NCI-H2107 treated with DMSO at 0.1 percent for 48 hours (cell line): Measurements from ENCODE around the gene AKT3.
"Not testable (repeated sequence)": the region's sequence is repeated elsewhere in the genome, so short reads cannot be mapped to it uniquely, and the experiment has no call there.

Experiments used
- DNase-seq: peaks from one replicate; lab custom pipeline; 2025; ENCODE audit not compliant: unreplicated experiment; lab: John Stamatoyannopoulos, UW

The AKT3 gene

DNA sequence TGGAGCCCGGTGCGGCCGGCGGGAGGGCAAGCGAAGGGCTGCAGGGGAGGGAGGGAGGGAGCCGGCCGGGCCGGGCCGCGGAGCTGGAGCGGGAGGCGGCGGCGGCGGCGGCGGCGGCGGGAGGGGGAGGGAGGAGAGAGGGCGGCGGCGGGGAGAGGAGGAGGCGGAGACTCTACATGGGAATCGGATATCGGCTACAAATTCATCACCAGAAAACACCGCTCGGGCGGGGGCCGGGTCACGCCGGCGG, at the start of gene AKT3:
Gene AKT3 (minus strand): TSS at position 42 of the 250 bp plus-strand sequence. CDS start 7,073 bp downstream, outside the sequence.
- peak; percentile 94 for DNase-seq

DNA sequence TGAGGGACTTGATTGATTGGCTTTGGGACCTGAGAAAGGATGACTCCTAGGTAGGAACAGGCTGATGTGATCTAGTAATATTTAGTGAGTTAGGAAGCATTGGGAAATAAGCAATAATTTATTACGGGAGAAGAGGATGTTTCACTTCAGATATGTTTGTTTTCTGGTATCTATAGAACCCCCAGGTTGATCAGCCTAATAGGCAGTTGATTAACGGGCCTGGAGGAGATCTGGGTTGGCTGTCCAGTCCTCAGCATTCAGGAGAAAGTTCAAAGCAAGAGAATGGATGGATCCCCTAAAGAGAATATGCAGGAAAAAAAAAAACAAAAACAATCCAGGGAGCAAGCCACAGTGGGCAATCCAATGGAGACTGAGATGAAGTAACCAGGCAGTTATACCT, 48.2 kb upstream of the AKT3 start:
- no peak for DNase-seq

DNA sequence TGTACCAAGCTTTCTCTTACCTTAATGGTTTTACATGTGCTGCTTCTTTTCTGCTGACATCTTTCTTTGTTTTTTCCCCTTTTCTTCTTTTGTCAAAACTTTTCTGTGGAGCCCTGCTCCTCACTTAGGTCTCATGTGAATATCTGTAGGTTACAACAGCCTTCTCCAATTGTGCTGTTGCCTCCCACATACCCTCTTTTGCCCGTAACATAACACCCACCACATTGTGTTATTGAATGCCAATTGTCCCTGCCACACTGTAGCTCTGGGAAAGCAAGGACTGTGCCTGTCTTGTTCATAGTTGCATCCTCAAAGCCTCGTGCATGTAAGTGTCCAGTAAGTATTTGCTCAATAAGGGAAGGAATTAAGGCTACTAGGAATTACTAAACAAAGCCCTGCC, 46.3 kb upstream of the AKT3 start:
- DNase-seq, result peak; percentile 7

DNA sequence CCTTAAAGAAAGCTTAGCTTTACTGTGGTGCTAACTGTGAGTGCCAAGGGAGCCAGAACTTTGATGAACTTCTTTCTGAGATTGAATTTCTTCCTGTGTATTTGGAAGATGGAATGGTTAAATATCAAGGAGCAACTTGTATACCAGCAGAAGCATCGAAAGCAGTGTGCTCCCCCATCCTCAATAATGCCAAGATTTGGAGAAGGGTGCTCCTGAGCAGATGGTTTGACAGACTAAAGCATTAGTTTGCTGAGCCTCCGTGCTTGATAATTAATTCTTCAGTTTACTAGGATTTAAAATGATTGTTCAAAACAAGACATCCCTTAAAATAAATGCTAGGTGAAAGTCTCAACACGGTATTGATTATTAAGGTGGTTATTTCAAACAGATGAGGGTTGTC, 42.4 kb upstream of the AKT3 start:
- no peak for DNase-seq

DNA sequence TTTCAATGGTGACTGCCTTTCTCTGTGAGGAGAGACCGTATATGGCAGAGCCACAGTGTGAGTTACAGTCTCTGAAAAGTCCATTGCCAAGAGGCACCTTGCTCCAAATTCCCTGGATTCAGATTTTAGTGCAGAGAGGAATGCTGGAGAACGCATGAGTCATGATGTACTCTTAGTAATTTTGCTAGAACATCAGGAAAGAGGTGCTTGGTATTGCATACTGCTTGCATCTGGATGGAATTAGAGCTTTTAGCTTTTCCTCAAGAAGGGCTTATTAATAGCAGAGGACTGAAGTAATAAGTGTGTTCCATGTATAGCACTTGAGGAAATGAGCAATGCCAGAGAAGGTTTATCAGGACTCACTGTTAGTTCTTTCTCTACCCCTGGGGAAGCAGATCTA, 40.5 kb upstream of the AKT3 start:
- DNase-seq, result no peak

DNA sequence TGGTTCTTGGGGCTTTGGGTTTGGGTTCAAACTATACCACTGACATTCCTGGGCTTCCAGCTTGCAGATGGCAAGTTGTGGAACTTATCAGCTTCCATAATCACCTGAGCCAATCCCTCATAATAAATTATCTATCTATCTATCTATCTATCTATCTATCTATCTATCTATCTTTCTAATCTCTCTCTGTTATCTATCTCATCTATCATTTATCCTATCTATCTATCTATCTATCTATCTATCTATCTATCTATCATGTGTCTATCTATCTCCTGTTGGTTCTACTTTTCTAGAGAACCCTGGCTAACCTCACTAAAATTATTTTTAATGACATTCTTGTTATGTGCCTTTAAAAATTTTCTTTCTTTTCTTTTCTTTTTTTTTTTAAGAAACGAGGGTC, 35.8 kb upstream of the AKT3 start:
- no peak for DNase-seq

DNA sequence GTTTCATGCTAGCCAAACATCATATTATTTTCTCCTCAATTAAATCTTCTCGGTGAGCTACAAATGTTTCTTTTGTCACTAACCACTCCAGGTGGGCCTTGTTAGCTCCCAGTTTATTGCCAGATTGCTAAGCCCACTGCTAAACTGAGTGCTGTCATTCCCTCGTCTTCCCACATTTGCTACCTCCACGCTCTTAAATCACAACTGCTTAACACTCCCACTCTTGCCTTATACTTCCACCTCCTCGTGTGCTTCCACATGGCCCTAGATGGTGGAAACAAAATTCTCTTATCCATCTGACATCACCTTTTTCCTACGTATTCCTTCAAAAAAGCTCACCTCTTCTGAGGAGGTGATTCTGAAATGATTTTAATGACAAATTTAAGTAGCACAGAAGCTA, 34.6 kb upstream of the AKT3 start:
- no peak for DNase-seq

DNA sequence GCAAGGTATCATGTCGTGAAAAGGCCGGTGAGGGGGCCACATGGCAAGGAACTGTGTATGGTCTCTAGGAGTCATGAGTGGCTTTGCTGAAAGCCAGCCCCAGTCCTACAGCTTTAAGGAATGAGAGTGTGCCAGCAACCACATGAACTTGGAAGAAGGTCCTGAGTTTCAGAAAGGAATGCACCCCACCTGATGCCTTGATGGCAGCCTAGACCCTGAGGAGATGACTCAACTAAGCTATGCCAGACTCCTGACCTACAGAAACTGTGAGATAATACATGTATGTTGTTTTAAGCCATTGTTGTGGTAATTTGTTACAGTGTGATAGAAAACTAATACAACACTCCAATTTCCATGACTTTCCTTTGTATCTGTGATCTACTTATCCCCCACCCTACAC, 33.5 kb upstream of the AKT3 start:
- no peak for DNase-seq

DNA sequence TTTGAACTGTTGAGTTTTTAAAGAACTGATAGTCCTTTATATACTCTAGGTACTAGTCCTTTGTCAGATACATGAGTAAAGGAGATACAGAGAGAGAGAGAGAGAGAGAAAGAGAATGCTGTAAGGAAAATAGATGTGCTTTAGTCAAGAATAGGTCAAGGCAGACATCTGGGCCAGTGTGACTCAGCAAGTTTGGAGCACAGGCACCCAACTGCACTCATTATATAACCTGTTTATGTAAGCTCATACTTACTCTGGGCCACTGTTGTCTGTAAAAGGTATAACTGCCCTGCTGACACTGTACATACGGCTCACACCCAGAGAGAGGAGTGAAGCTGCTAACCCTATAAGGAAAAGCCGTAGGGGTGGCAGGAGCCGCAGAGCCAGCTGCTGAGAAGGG, 32.2 kb upstream of the AKT3 start:
- DNase-seq, result no peak

DNA sequence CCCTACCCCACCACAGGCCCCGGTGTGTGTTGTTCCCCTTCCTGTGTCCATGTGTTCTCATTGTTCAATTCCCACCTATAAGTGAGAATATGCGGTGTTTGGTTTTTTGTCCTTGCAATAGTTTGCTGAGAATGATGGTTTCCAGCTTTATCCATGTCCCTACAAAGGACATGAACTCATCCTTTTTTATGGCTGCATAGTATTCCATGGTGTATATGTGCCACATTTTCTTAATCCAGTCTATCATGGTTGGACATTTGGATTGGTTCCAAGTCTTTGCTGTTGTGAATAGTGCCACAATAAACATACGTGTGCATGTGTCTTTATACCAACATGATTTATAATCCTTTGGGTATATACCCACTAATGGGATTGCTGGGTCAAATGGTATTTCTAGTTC, 27.0 kb upstream of the AKT3 start:
- not testable (repeated sequence) for DNase-seq

DNA sequence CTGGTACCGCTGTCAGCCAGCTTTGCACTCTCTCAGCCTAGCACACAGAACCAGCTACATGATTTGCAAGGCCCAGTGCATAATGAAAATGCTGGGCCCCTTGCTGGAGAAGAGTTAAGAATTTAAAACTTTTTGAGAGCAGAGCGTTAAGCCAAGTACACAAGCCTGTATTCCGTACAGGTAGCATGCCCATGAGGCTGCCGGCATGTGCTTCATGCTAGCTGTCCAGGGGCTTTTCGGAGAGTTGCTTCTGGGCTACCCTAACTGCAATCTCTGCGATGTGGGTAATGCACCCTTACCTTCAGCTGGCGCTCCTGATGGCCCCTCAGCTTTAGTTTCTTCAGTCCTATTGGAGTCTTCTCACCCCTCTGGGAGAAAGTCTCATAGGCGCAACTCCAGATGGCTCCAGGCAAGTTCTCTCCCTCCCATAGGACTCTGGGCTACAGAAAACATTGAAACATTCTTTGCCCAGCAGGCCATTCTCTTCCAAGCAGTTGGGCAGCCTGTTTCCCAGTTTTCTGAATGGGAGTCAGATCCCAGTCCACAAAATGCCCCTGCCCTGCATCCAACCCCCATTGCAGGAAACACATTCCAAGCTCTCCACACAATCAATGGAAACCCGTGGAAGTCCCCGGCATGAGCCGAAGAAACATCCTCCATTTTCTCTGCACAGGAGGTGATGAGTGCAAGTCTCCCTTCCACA, 5.7 kb upstream of the AKT3 start:
- no peak for DNase-seq

DNA sequence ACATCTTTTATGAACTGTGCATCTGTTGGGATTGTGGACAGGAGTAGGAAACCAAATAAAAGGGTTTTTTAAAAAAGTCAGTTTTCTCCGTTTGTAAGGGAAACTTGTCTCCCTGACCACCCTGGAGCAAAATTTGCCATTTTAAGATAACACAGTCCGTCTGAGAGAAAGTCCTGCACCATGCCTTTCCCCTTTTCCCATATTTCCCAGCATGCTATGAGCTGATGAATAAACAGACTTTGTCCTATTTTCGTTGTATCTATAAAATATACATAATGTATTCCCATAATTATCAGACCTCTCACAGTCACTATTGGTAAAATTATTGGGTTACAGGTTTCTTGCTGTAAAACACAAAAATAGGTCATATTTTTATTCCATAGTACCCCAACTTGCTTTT, 1.7 kb upstream of the AKT3 start:
- DNase-seq, result no peak

DNA sequence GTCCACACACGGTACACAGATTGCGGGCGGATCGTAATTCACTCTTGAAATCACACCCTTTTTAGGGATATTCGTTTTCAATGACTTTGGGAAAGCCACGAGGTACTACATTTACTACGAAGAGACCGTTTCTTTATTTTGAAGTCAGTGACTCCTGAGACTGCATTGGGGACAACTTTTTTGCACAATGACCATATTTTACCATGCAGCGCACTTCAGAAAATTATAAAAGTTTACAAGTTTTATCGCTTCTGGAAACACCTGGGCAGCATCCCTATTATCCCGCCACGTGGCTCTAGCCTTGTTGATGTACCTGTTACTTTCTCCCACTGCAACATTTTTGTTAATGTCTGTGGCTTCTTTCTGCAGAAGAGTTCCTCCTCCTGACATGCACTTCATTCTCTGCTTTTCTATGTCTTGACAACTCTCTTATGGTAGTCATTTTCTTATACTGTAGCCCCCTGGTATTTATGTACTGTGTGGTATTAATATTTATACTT, 1.3 kb upstream of the AKT3 start:
- DNase-seq, result no peak

DNA sequence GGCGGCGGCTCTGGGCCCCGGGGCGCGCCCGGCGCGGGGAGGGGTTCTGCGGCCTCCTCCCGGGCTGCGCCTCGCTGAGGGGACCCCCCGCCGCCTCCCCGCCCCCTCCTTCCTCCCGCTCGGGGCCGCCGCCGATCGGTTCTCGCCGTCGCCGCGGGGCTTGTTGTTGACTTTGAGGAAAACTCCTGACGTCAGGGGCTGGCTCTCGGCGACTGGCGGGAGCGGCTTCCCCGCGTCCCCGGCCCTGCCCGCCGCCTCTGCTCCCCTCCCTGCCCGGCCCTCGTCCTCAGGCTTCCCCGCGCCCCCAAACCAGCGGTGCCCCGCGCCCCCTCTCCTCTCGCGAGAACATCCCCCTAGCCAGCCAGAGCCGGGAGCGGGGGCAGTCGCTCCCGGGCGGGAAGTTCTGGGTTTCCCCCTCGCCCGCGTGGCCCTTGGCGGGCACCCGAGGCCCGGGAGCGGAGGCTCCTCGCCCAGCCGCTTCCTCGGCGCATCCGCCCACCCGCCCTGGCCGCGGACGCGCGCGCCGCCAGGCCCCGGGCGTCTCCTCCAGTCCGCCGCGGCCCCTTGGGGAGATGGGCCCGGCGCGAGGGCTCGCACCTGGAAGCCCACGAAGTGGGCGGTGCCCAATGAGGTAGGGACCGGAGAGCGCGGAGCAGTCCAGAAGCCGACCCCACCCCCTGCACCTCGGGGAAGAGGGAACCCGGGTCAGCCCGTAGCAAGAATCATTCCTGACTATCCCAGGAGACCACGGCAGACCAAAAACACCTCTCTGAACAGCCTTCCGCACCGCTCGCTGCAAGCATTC, 611 bp upstream of the AKT3 start:
- DNase-seq, result peak; percentile 94

DNA sequence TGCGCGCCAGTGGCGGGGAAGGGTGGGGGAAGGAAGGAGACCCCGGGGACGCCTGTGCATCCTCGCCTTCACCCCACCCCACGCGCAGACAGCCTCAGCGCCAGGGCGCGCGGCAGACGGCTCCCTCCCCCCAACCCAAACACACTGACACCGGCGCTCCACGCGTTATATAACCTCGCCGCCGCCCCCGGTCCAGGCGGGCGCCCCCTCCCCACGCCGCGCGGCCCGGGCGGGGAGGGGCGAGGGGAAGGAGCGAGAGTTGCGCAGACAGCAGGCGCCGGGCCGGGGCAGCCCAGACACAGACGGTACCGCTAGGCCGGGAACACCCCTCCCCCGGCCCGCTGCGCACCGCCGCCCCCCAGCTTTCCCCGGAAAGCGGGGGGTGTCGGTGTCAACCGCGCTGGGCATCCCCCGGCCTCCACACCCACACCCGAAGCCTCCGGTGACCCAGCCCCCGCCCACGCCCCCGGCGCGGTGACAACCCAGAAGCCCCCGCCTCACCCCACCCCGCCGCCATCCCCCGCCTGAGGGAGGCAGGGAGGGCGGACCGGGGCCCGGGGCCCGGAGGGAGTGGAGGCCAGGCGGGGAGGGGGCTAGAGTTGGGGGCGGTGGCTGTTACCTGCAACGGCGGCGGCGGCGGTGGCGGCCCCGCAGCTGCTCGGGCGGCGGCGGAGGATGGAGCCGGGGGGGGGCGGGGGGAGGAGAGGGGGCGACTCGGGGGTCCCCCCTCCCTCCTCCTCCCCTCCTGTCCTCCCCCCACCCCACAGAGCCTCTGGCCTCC, 432 bp downstream of the AKT3 start:
- no peak for DNase-seq

DNA sequence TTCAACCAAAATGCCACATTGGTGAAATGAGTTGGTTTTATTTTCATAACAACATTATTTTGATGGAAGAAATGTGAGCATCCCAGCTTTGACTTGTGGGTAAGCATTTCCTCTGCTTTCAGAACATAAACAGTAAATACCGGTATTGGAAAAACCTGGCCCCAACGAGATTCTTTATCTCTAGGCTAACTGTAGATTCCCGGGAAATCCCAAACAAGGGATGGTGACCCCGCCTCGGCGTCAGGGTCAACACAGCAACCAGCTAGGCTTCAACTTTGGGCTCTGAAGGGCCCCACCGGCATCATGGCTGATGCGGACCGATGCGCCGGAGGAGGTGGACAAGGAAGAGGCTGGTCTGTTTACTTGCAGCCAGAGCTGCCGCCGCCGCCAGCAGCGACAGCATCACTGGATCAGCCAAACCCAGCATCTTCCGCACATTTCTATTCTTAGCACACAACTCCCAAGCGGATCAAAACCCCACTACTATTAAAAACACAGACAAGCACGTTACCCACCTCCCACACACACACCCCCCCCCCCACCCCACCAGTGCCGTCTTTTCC, 1.1 kb downstream of the AKT3 start:
- DNase-seq, result peak; percentile 63

DNA sequence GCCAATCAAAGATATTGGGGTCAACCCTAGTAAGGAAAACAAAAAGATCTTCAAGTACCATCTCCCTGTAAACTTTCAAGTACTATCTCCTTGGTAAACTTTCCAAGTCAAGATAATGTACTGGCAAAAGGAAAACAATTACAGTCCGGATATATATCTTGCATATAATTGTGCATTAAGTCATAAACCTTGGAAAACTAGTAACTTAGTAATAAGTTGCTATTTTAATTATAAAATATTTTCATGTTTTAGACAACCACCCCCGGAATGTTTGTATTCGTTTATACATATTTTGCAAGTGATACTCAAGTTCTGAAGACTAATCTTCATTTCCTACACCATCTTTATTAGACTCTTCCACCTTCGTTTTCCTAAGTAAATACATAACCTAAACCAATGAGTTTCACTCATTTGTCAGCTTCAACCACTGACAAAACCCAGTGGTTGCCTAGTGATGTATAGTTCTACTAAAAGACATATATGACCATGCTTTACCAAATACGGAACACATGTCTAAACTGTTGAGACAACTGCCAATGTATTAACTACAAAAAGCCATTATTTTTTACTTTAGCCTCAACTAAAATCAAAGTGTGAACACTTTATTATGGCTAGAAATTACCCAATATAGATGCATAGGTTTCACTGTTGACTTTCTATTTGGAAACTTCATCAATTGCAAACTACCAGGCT, 1.7 kb downstream of the AKT3 start:
- no peak for DNase-seq

DNA sequence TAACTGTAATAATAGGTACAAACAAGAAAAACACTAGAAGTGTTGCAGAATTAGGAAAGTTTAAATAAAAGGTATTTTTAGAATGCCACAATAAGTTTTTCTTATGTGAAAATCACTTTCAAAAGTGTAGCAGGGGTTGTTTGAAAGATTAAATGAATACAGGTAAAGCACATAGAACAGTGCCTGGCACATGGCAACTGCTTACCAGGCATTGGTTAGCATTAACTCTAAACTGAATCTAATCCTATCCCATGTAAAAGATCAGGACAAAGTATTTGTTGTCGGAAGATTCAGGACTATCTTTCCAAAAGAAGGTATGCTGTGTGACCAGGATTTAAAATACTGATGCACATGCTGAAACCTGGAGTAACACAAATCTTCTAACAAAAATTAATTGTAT, 3.3 kb downstream of the AKT3 start:
- no peak for DNase-seq

DNA sequence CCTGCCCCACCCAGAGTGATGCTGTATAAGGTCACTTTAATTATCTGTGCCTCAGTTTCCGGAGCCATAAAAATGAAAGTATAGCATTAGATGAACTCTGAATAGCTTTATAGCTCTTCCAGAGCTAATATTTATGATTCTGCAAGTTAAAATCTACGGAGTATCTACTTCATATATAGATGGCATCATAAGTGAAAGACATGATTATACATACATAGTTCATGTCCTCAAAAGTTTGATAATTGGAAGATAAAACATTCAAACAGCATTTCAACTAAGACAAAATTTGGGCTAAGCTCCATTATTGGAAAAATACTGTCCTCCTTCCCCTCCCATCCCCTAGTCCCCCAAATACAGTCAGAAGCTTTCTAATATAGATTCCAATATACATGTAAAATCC, 4.2 kb downstream of the AKT3 start:
- DNase-seq, result no peak

DNA sequence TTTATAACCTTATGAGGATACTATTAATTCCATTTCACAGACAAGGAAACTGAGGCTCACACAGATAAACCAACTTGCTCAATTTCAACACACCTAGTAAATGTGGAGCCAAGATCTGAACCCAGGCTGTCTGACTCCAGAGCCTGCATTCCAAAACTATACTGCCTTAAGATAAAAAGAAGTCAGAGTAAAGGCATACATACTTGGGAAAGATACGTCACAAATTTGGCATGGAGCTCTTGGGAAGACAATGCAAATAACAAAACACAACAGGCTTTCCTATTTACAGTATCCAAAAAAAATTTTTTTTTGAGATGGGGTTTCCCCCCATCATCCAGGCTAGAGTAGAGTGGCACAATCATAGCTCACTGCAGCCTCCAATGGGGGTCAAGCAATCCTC, 5.9 kb downstream of the AKT3 start:
- DNase-seq, result no peak

DNA sequence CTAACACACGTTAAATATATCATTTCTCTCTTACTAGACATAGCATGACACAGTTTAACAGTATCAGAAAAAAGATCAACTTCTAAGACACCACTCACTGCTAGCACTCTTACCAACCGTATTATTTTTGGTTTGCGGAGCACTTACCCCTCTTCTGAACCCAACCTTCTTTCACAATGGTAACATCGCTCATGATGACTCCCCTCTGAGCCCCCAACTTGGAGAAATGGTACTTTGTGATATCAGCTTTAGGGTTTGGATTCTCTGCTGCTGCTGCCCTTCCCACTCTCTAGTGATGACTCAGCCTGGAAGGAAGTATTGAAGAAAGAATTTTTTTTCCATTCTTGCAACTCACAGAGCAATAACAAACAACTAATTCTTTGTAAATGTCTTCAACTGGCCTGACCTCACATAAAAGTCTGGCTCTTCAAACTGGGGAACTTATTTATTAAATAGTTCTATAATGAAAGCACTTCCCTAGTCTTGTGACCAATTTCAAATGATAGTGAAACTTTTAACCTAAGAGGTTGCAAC, 7.0 kb downstream of the AKT3 start:
- no peak for DNase-seq
